Activated CD4-positive, alpha-beta T cell treated with anti-CD3 and anti-CD28 coated beads, Interleukin-2, amount 50 U/mL, for 16 hours (primary cell): ENCODE measurements around the gene POLA2.

Source experiments
- DNase-seq: peaks from one replicate; pipeline ENCODE4 v3.0.0-alpha.2; 2020

The POLA2 gene

DNA sequence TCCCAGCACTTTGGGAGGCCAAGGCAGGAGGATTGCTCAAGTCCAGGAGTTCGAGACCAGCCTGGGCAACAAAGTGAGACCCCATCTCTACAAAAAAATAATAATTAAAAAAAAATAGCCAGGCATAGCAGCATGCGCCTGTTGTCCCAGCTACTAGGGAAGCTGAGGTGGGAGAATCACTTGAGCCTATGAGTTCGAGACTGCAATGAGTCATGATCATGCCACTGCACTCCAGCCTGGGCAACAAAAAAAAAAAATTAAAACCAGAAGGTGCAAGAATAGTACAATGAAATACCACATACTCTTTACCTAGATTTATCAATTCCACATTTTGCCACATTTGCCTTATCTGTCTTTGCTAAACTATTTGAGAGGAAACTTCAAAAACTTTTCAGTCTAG lies 80.1 kb downstream of the POLA2 start:
- no peak for DNase-seq
